ACC112 (cell line): Measurements from ENCODE around the gene MYBPH.

ENCODE experiments used
- H2AFZ ChIP-seq: fragments of 200-600 bp; sonication (generic); one replicate; pipeline ENCODE4 v1.6.0; 2017; ENCODE audit warnings: antibody characterized with exemption, low read length; ENCODE audit not compliant: unreplicated experiment
- H3K27ac ChIP-seq: fragments of 200-600 bp; sonication (generic); 2 replicates; pipeline ENCODE4 v1.5.1; 2014; ENCODE audit warnings: low read depth, mild to moderate bottlenecking, antibody characterized with exemption, low read length, moderate library complexity
- H3K27me3 ChIP-seq: fragments of 200-600 bp; sonication (generic); 2 replicates; pipeline ENCODE4 v1.6.1; 2014; ENCODE audit warnings: mild to moderate bottlenecking, antibody characterized with exemption, low read length, moderate library complexity, mixed read lengths; ENCODE audit not compliant: insufficient read depth
- H3K36me3 ChIP-seq: fragments of 200-600 bp; sonication (generic); 2 replicates; pipeline ENCODE4 v1.6.1; 2016; ENCODE audit warnings: mild to moderate bottlenecking, antibody characterized with exemption, low read length, moderate library complexity, mixed read lengths; ENCODE audit not compliant: insufficient read depth
- H3K4me1 ChIP-seq: fragments of 200-600 bp; sonication (generic); one replicate; pipeline ENCODE4 v1.6.1; 2016; ENCODE audit warnings: low read length, mixed read lengths; ENCODE audit not compliant: insufficient read depth, unreplicated experiment, control insufficient read depth
- H3K4me3 ChIP-seq: fragments of 200-600 bp; sonication (generic); 2 replicates; pipeline ENCODE4 v1.5.1; 2014; ENCODE audit warnings: mild to moderate bottlenecking, low read depth, low read length
- H3K79me2 ChIP-seq: fragments of 200-600 bp; sonication (generic); one replicate; pipeline ENCODE4 v1.6.0; 2016; ENCODE audit warnings: low read length; ENCODE audit not compliant: control insufficient read depth, unreplicated experiment, insufficient read depth

The MYBPH gene

GRCh38 chr1:203146537-203146936 lies 29.1 kb downstream of the MYBPH start:
- no peak overlapping the region for H3K27ac ChIP-seq
- H3K79me2 ChIP-seq: no peaks in the 10 kb centered on the region
- no peak overlapping the region for H3K4me3 ChIP-seq
- H2AFZ ChIP-seq: no peak overlapping the region
- H3K27me3 ChIP-seq: no peaks in the 10 kb centered on the region
- no peaks in the 10 kb centered on the region for H3K36me3 ChIP-seq
- H3K4me1 ChIP-seq: peaks cover 8% of the 10 kb centered on the region

GRCh38 chr1:203146042-203146369 lies 29.6 kb downstream of the MYBPH start:
- Histone ChIP-seq H2AFZ (no peak overlapping the region), H3K36me3 (no peaks in the 10 kb centered on the region), H3K79me2 (no peaks in the 10 kb centered on the region), H3K4me3 (no peak overlapping the region), H3K4me1 (peaks cover 8% of the 10 kb centered on the region), H3K27ac (no peak overlapping the region), H3K27me3 (no peaks in the 10 kb centered on the region)

GRCh38 chr1:203145321-203146041 lies 30.1 kb downstream of the MYBPH start:
- Histone ChIP-seq H2AFZ (no peak overlapping the region), H3K79me2 (no peaks in the 10 kb centered on the region), H3K27ac (no peak overlapping the region), H3K4me1 (peaks cover 8% of the 10 kb centered on the region), H3K4me3 (no peak overlapping the region), H3K27me3 (no peaks in the 10 kb centered on the region), H3K36me3 (no peaks in the 10 kb centered on the region)

- Histone ChIP-seq H3K4me3 (no peak overlapping the region), H3K27ac (no peak overlapping the region), H3K36me3 (no peaks in the 10 kb centered on the region), H2AFZ (no peak overlapping the region), H3K4me1 (peaks cover 8% of the 10 kb centered on the region), H3K27me3 (no peaks in the 10 kb centered on the region), H3K79me2 (no peaks in the 10 kb centered on the region)
Measured at GRCh38 chr1:203144661-203145060, 31.0 kb downstream of the MYBPH start.

GRCh38 chr1:203143641-203144040 lies 32.0 kb downstream of the MYBPH start:
- H3K4me3 ChIP-seq: no peak overlapping the region
- no peaks in the 10 kb centered on the region for H3K79me2 ChIP-seq
- no peak overlapping the region for H2AFZ ChIP-seq
- no peaks in the 10 kb centered on the region for H3K27me3 ChIP-seq
- H3K4me1 ChIP-seq: peaks cover 8% of the 10 kb centered on the region
- H3K36me3 ChIP-seq: no peaks in the 10 kb centered on the region
- no peak overlapping the region for H3K27ac ChIP-seq

GRCh38 chr1:203142684-203143408 lies 32.8 kb downstream of the MYBPH start:
- H3K4me3 ChIP-seq: no peak overlapping the region
- H3K36me3 ChIP-seq: no peaks in the 10 kb centered on the region
- peaks cover 8% of the 10 kb centered on the region for H3K4me1 ChIP-seq
- no peak overlapping the region for H2AFZ ChIP-seq
- no peak overlapping the region for H3K27ac ChIP-seq
- H3K79me2 ChIP-seq: no peaks in the 10 kb centered on the region
- H3K27me3 ChIP-seq: no peaks in the 10 kb centered on the region

- peaks cover 8% of the 10 kb centered on the region for H3K4me1 ChIP-seq
- H3K4me3 ChIP-seq: no peak overlapping the region
- H3K27me3 ChIP-seq: no peaks in the 10 kb centered on the region
- H2AFZ ChIP-seq: no peak overlapping the region
- no peaks in the 10 kb centered on the region for H3K79me2 ChIP-seq
- no peaks in the 10 kb centered on the region for H3K36me3 ChIP-seq
- no peak overlapping the region for H3K27ac ChIP-seq
Measured at GRCh38 chr1:203142124-203142523, 33.5 kb downstream of the MYBPH start.

GRCh38 chr1:203140743-203141520 lies 34.7 kb downstream of the MYBPH start:
- Histone ChIP-seq H3K27ac (no peak overlapping the region), H3K27me3 (no peaks in the 10 kb centered on the region), H2AFZ (no peak overlapping the region), H3K36me3 (no peaks in the 10 kb centered on the region), H3K4me1 (peaks cover 8% of the 10 kb centered on the region), H3K4me3 (no peak overlapping the region), H3K79me2 (no peaks in the 10 kb centered on the region)

- Histone ChIP-seq H3K27ac (no peak overlapping the region), H3K4me1 (peaks cover 6% of the 10 kb centered on the region), H2AFZ (no peak overlapping the region), H3K36me3 (no peaks in the 10 kb centered on the region), H3K79me2 (no peaks in the 10 kb centered on the region), H3K4me3 (no peak overlapping the region), H3K27me3 (no peaks in the 10 kb centered on the region)
Measured at GRCh38 chr1:203139976-203140475, 35.6 kb downstream of the MYBPH start.

GRCh38 chr1:203138066-203138465 lies 37.6 kb downstream of the MYBPH start:
- H3K4me1 ChIP-seq: no peaks in the 10 kb centered on the region
- H2AFZ ChIP-seq: no peak overlapping the region
- H3K36me3 ChIP-seq: no peaks in the 10 kb centered on the region
- no peaks in the 10 kb centered on the region for H3K27me3 ChIP-seq
- no peak overlapping the region for H3K27ac ChIP-seq
- no peaks in the 10 kb centered on the region for H3K79me2 ChIP-seq
- H3K4me3 ChIP-seq: no peak overlapping the region
